GM12878 (cell line): ENCODE data around the gene FAM171A1. TPM values are rescaled to one million over a fixed set of nuclear protein-coding genes. Genes with fewer than 3 reads are reported as not detected.

Source experiments
- ATF7 ChIP-seq: fragments of 450-650 bp; IDR thresholded peaks from 2 replicates; pipeline ENCODE4 v1.6.1; 2016; ENCODE audit warnings: low read depth, mild to moderate bottlenecking
- BCL11A ChIP-seq: IDR thresholded peaks from 2 replicates; pipeline ENCODE4 v1.6.1; 2011; ENCODE audit warnings: low read depth, low read length
- EGR1 ChIP-seq, 2 experiments: IDR thresholded peaks; 1 replicate in 1 of 2; 2 replicates in 1 of 2; pipeline ENCODE4 v1.6.1; 2011 to 2012; ENCODE audit warnings: low read depth in 2 of 2, low read length in 2 of 2, borderline replicate concordance in 1 of 2, mild to moderate bottlenecking in 1 of 2, moderate library complexity in 1 of 2
- IKZF1 ChIP-seq: fragments of 450-650 bp; conservative IDR thresholded peaks from 2 replicates; pipeline ENCODE4 v1.6.1; 2017; ENCODE audit warnings: antibody characterized with exemption, mild to moderate bottlenecking
- RELA ChIP-seq: fragments of 450-650 bp; IDR thresholded peaks from 2 replicates; pipeline ENCODE4 v1.8.0; 2014; ENCODE audit warnings: borderline replicate concordance; ENCODE audit not compliant: partially characterized antibody
- SMARCA5 ChIP-seq: fragments of 450-650 bp; IDR thresholded peaks from 2 replicates; pipeline ENCODE4 v1.6.1; 2017; ENCODE audit warnings: mild to moderate bottlenecking
- polyA plus RNA-seq, 11 experiments: library from polyadenylated mRNA; depleted of rRNA in 4 of 11; unstranded in 6 of 11; stranded (reverse) in 5 of 11; fragments of >200 nt; fragmentation: Nextera tagmentation in 4 of 11; fragmentation: Illumina TruSeq in 1 of 11; extraction: Ambion mirVana in 4 of 11; extraction: Trizol in 1 of 11; gene quantifications; 1 replicate in 1 of 11; 2 replicates in 10 of 11; pipeline versions ENCODE4 v1.2.1 to v1.2.3, GENCODE V29; 2011 to 2016; ENCODE audit warnings: inconsistent platforms in 2 of 11, missing spikeins in 2 of 11, low read depth in 1 of 11
- total RNA-seq, 4 experiments: library from RNA; depleted of rRNA in 3 of 4; stranded (reverse); fragments of >200 nt in 3 of 4; fragmentation: Illumina TruSeq in 1 of 4; extraction: Trizol in 1 of 4; gene quantifications; 2 replicates each; pipeline versions ENCODE4 v1.2.1 to v1.2.3, GENCODE V29; 2013 to 2021
- TF ChIP-seq, protein P1 (sequence below): fragments of 450-650 bp; IDR thresholded peaks from 2 replicates; pipeline ENCODE4 v1.6.1; 2017; ENCODE audit warnings: low read depth, mild to moderate bottlenecking, moderate library complexity
- TF ChIP-seq, protein P2 (sequence below), 3 experiments: IDR thresholded peaks in 2 of 3; conservative IDR thresholded peaks in 1 of 3; 2 replicates each; pipeline ENCODE4 v1.5.1; 2011; ENCODE audit warnings: low read depth in 3 of 3, low read length in 3 of 3, mild to moderate bottlenecking in 3 of 3, control low read depth in 2 of 3, moderate library complexity in 2 of 3, inconsistent platforms in 1 of 3, mixed read lengths in 1 of 3; ENCODE audit not compliant: control insufficient read depth in 2 of 3, insufficient read depth in 1 of 3; ENCODE audit errors: extremely low read depth in 1 of 3
- TF ChIP-seq, protein P3 (sequence below): IDR thresholded peaks from 2 replicates; pipeline ENCODE4 v1.6.1; 2012; ENCODE audit warnings: improper control_type of control experiment, low read depth, low read length; ENCODE audit not compliant: insufficient replicate concordance

Gene FAM171A1
- total and polyA plus RNA-seq, 10 of the 15 experiments (the other 5 are each of a cell fraction or from before 2014, with no cell fraction given): 0.05 to 0.28 (median 0.10) TPM; not detected in 1

DNA sequence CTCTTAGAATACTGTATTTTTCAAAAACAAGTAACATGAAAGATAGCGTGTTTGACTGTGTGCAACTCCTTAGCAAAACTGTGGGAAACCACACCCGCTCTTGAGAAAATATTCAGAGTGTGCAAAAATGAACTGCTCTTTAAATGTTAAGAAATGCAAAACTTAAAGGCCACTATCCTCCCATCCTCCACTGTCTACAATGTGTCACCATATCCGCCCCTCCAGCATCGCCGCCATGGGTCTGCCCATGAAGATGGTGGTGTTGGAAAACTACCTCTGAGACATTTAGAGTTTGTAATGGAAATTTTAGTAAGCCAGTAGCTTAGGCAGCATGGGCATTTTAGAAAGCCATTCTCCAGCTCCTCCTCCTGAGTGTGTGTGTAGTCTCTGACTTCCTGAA, 182.5 kb downstream of the FAM171A1 start (continued):
- no peak for TF ChIP-seq BCL11A
- TF ChIP-seq, protein P1, sequence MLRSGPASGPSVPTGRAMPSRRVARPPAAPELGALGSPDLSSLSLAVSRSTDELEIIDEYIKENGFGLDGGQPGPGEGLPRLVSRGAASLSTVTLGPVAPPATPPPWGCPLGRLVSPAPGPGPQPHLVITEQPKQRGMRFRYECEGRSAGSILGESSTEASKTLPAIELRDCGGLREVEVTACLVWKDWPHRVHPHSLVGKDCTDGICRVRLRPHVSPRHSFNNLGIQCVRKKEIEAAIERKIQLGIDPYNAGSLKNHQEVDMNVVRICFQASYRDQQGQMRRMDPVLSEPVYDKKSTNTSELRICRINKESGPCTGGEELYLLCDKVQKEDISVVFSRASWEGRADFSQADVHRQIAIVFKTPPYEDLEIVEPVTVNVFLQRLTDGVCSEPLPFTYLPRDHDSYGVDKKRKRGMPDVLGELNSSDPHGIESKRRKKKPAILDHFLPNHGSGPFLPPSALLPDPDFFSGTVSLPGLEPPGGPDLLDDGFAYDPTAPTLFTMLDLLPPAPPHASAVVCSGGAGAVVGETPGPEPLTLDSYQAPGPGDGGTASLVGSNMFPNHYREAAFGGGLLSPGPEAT: no peak
- no peak for TF ChIP-seq EGR1 (IDR thresholded peaks at IDR 0.05; ENCODE audit: borderline replicate concordance in 1 of 2, low read depth in 2 of 2, low read length in 2 of 2)
- TF ChIP-seq ATF7: no peak
- TF ChIP-seq IKZF1: no peak
- no peak for TF ChIP-seq SMARCA5
- TF ChIP-seq, protein P2, sequence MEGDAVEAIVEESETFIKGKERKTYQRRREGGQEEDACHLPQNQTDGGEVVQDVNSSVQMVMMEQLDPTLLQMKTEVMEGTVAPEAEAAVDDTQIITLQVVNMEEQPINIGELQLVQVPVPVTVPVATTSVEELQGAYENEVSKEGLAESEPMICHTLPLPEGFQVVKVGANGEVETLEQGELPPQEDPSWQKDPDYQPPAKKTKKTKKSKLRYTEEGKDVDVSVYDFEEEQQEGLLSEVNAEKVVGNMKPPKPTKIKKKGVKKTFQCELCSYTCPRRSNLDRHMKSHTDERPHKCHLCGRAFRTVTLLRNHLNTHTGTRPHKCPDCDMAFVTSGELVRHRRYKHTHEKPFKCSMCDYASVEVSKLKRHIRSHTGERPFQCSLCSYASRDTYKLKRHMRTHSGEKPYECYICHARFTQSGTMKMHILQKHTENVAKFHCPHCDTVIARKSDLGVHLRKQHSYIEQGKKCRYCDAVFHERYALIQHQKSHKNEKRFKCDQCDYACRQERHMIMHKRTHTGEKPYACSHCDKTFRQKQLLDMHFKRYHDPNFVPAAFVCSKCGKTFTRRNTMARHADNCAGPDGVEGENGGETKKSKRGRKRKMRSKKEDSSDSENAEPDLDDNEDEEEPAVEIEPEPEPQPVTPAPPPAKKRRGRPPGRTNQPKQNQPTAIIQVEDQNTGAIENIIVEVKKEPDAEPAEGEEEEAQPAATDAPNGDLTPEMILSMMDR (IDR thresholded peaks at IDR 0.05 in 2 of 3, conservative IDR thresholded peaks at IDR 0.05 in 1 of 3; ENCODE audit: control insufficient read depth in 2 of 3, extremely low read depth in 1 of 3, insufficient read depth in 1 of 3, low read depth in 3 of 3, low read length in 3 of 3): no peak
- TF ChIP-seq RELA: no peak
- TF ChIP-seq, protein P3, sequence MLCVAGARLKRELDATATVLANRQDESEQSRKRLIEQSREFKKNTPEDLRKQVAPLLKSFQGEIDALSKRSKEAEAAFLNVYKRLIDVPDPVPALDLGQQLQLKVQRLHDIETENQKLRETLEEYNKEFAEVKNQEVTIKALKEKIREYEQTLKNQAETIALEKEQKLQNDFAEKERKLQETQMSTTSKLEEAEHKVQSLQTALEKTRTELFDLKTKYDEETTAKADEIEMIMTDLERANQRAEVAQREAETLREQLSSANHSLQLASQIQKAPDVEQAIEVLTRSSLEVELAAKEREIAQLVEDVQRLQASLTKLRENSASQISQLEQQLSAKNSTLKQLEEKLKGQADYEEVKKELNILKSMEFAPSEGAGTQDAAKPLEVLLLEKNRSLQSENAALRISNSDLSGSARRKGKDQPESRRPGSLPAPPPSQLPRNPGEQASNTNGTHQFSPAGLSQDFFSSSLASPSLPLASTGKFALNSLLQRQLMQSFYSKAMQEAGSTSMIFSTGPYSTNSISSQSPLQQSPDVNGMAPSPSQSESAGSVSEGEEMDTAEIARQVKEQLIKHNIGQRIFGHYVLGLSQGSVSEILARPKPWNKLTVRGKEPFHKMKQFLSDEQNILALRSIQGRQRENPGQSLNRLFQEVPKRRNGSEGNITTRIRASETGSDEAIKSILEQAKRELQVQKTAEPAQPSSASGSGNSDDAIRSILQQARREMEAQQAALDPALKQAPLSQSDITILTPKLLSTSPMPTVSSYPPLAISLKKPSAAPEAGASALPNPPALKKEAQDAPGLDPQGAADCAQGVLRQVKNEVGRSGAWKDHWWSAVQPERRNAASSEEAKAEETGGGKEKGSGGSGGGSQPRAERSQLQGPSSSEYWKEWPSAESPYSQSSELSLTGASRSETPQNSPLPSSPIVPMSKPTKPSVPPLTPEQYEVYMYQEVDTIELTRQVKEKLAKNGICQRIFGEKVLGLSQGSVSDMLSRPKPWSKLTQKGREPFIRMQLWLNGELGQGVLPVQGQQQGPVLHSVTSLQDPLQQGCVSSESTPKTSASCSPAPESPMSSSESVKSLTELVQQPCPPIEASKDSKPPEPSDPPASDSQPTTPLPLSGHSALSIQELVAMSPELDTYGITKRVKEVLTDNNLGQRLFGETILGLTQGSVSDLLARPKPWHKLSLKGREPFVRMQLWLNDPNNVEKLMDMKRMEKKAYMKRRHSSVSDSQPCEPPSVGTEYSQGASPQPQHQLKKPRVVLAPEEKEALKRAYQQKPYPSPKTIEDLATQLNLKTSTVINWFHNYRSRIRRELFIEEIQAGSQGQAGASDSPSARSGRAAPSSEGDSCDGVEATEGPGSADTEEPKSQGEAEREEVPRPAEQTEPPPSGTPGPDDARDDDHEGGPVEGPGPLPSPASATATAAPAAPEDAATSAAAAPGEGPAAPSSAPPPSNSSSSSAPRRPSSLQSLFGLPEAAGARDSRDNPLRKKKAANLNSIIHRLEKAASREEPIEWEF: no peak
